GM21576 (cell line): ENCODE measurements around the gene PRKG2.

Experiments used
- ATAC-seq: cut with Tn5 transposase; IDR thresholded peaks from one replicate; pipeline ENCODE4 v1.9.1; 2021; ENCODE audit warnings: mild to moderate bottlenecking, moderate library complexity; ENCODE audit not compliant: unreplicated experiment

Gene PRKG2

GRCh38 chr4:81106150-81106549 lies 108.9 kb downstream of the PRKG2 start:
- no peak for ATAC-seq

- ATAC-seq: no peak
Observed at GRCh38 chr4:81102107-81102506, 112.9 kb downstream of the PRKG2 start.

GRCh38 chr4:81096566-81096965 lies 118.5 kb downstream of the PRKG2 start:
- no peak for ATAC-seq

- ATAC-seq: no peak
Observed at GRCh38 chr4:81095389-81095788, 119.6 kb downstream of the PRKG2 start.

- ATAC-seq: no peak
Observed at GRCh38 chr4:81093720-81094401, 121.2 kb downstream of the PRKG2 start.

GRCh38 chr4:81085979-81086378 lies 129.0 kb downstream of the PRKG2 start:
- no peak for ATAC-seq

- no peak for ATAC-seq
Observed at GRCh38 chr4:81085291-81085690, 129.7 kb downstream of the PRKG2 start.

- ATAC-seq: no peak
Observed at GRCh38 chr4:81084634-81085033, 130.4 kb downstream of the PRKG2 start.

GRCh38 chr4:81084029-81084428 lies 131.0 kb downstream of the PRKG2 start:
- ATAC-seq: no peak

GRCh38 chr4:81081156-81081555 lies 133.9 kb downstream of the PRKG2 start:
- no peak for ATAC-seq

- ATAC-seq: no peak
Observed at GRCh38 chr4:81071013-81071412, 144.0 kb downstream of the PRKG2 start.

GRCh38 chr4:81069706-81070331 lies 145.2 kb downstream of the PRKG2 start:
- peak; percentile 99 for ATAC-seq

- no peak for ATAC-seq
Observed at GRCh38 chr4:81065446-81065845, 149.6 kb downstream of the PRKG2 start.

GRCh38 chr4:81062001-81062400 lies 153.0 kb downstream of the PRKG2 start:
- no peak for ATAC-seq

GRCh38 chr4:81061344-81061730 lies 153.7 kb downstream of the PRKG2 start:
- no peak for ATAC-seq

GRCh38 chr4:81060587-81061343 lies 154.3 kb downstream of the PRKG2 start:
- no peak for ATAC-seq

- no peak for ATAC-seq
Observed at GRCh38 chr4:81058621-81059020, 156.4 kb downstream of the PRKG2 start.

- ATAC-seq: peak; percentile 99
Observed at GRCh38 chr4:81052119-81053068, 162.6 kb downstream of the PRKG2 start.

- no peak for ATAC-seq
Observed at GRCh38 chr4:81049907-81050306, 165.1 kb downstream of the PRKG2 start.

GRCh38 chr4:81049330-81049729 lies 165.7 kb downstream of the PRKG2 start:
- no peak for ATAC-seq
